ENCODE data around the gene KCNH8. TPM values are rescaled to one million over a fixed set of nuclear protein-coding genes. Genes with fewer than 3 reads are reported as not detected.

KCNH8 gene
- total RNA-seq, 3 donors from 2014 or later = under 0.01 to 4.4 (median 1.3) TPM

DNA sequence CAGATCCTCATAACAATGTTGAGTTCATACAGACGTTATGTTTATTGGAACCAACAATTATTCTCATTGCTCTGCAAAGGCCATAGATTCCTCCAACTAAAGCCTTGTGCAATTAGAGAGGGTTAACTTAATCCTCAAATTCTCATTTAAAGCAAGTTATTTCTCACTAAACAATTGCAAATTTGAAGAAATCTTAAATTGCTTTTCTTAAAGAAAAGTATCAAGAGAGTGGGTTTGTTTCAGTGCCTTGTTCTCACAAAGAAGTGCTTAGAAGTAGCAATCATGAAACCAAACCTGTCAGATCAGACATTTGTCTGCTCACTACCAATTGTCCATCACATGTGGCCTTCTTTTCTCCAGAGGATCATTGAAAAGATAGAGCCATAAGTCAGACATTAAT, 124.8 kb downstream of the KCNH8 start:
- DNase-seq (ENCODE audit: low spot score in 2 of 2) = no peak
- no peaks in the 10 kb centered on the region for H3K27me3 ChIP-seq
- no peak for TF ChIP-seq POLR2A (IDR thresholded peaks at IDR 0.05)
- no peak for TF ChIP-seq POLR2AphosphoS5 (IDR thresholded peaks at IDR 0.05)
- TF ChIP-seq, protein P1, sequence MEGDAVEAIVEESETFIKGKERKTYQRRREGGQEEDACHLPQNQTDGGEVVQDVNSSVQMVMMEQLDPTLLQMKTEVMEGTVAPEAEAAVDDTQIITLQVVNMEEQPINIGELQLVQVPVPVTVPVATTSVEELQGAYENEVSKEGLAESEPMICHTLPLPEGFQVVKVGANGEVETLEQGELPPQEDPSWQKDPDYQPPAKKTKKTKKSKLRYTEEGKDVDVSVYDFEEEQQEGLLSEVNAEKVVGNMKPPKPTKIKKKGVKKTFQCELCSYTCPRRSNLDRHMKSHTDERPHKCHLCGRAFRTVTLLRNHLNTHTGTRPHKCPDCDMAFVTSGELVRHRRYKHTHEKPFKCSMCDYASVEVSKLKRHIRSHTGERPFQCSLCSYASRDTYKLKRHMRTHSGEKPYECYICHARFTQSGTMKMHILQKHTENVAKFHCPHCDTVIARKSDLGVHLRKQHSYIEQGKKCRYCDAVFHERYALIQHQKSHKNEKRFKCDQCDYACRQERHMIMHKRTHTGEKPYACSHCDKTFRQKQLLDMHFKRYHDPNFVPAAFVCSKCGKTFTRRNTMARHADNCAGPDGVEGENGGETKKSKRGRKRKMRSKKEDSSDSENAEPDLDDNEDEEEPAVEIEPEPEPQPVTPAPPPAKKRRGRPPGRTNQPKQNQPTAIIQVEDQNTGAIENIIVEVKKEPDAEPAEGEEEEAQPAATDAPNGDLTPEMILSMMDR (IDR thresholded peaks at IDR 0.05) = no peak
- no peak overlapping the region for H3K27ac ChIP-seq
- no peak overlapping the region for H3K4me3 ChIP-seq
- H3K36me3 ChIP-seq = no peaks in the 10 kb centered on the region
- H3K4me1 ChIP-seq = no peaks in the 10 kb centered on the region
- intact Hi-C loops (cut with DNase I; ENCODE audit: low total_unique reads) = no loop called here
- H3K9me3 ChIP-seq = no peaks in the 10 kb centered on the region

DNA sequence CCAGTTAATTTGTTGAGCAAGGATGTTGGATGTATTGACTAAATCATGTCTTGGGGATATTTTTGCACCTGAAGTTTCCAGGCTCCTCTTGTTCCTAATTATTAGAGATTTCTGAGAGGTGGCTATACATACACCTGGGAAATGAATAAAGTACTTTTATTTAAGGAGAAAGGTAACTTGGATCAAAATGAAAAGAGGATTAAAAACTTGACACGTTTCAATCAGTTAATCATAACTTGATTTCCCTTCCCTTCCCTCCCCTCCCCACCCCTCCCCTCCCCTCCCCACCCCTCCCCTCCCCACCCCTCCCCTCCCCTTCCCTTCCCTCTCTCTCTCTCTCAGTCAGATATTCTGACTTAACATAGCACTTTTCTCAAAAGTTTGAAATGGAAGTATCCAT, 126.3 kb downstream of the KCNH8 start:
- intact Hi-C loops (cut with DNase I; ENCODE audit: low total_unique reads) = no loop called here
- no peak overlapping the region for H3K4me3 ChIP-seq
- H3K27me3 ChIP-seq = no peaks in the 10 kb centered on the region
- H3K9me3 ChIP-seq = no peaks in the 10 kb centered on the region
- no peaks in the 10 kb centered on the region for H3K36me3 ChIP-seq
- no peak for DNase-seq (ENCODE audit: low spot score in 2 of 2)
- TF ChIP-seq, protein P1 (IDR thresholded peaks at IDR 0.05) = no peak
- no peak for TF ChIP-seq POLR2A (IDR thresholded peaks at IDR 0.05)
- TF ChIP-seq POLR2AphosphoS5 (IDR thresholded peaks at IDR 0.05) = no peak
- no peaks in the 10 kb centered on the region for H3K4me1 ChIP-seq
- no peak overlapping the region for H3K27ac ChIP-seq

DNA sequence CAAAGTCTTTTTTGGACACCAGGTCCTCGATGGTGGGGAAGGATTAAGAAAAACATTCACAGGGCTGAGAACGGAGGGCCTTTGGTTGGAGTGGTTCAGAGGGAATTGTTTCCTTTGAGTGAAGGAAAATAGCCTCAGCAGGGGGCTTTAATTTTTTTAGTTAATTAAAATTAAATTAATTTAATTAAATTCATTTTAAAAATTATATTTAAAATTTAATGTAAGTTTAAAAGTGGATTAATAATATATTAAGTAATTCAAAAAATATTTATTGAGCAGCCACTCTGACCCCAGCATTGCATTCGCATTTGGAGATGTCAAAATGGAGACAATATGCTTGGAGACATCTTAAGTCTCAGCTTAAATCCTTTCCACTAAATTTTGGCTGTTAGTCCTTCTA, 136.7 kb downstream of the KCNH8 start:
- Histone ChIP-seq H3K27ac (no peak overlapping the region), H3K36me3 (no peaks in the 10 kb centered on the region), H3K4me3 (no peak overlapping the region), H3K27me3 (no peaks in the 10 kb centered on the region), H3K4me1 (no peaks in the 10 kb centered on the region), H3K9me3 (no peaks in the 10 kb centered on the region)
- intact Hi-C loops (cut with DNase I; ENCODE audit: low total_unique reads) = no loop called here
- no peak for DNase-seq (ENCODE audit: low spot score in 2 of 2)
- TF ChIP-seq POLR2AphosphoS5 (IDR thresholded peaks at IDR 0.05) (no peak), POLR2A (IDR thresholded peaks at IDR 0.05) (no peak)
- TF ChIP-seq, protein P1 (IDR thresholded peaks at IDR 0.05) = no peak

DNA sequence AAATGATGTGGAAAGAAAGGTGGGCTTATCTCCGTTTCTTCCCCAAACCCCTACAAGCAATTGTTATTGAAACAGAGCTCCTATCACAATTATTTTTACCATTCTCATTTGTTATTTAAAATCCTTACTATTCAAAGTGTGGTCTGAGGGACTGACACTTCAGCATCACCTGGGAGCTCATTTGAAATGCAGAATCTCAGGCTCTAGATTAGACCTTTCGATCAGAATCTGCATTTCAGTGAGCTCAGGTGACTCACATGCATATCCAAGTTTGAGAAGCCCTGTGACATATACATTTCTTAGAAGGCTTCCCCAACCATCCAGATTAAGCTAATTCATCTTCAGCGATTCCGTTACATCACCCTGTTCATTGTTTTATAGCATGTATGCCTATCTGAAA, 145.0 kb downstream of the KCNH8 start:
- H3K4me3 ChIP-seq = no peak overlapping the region
- no peaks in the 10 kb centered on the region for H3K4me1 ChIP-seq
- no peak for DNase-seq (ENCODE audit: low spot score in 2 of 2)
- H3K27me3 ChIP-seq = no peaks in the 10 kb centered on the region
- TF ChIP-seq POLR2AphosphoS5 (IDR thresholded peaks at IDR 0.05) (no peak), POLR2A (IDR thresholded peaks at IDR 0.05) (no peak)
- TF ChIP-seq, protein P1 (IDR thresholded peaks at IDR 0.05) = no peak
- intact Hi-C loops (cut with DNase I; ENCODE audit: low total_unique reads) = loop anchor here (2.0 kb wide), 1 partner anchor 40 kb away; no protein-coding TSS in a partner anchor
- H3K27ac ChIP-seq = no peak overlapping the region
- H3K36me3 ChIP-seq = no peaks in the 10 kb centered on the region
- no peaks in the 10 kb centered on the region for H3K9me3 ChIP-seq

DNA sequence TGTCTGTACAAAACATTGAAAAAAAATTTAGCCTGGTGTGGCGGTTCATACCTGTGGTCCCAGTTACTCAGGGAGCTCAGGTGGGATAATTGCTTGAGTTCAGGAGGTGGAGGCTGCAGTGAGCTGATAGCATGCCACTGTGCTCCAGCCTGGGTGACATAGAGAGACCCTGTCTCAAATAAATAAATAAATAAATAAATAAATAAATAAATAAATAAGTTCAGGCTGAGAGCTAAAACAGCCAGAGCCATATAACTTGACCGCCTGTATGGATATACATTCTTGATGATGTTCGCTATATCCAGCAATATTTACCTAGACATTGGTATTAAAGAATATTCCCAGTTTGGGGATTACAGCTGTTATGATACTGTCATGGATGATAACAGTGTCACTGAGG, 146.9 kb downstream of the KCNH8 start:
- no peaks in the 10 kb centered on the region for H3K36me3 ChIP-seq
- intact Hi-C loops (cut with DNase I; ENCODE audit: low total_unique reads) = no loop called here
- H3K9me3 ChIP-seq = no peaks in the 10 kb centered on the region
- no peaks in the 10 kb centered on the region for H3K27me3 ChIP-seq
- no peak overlapping the region for H3K27ac ChIP-seq
- DNase-seq (ENCODE audit: low spot score in 2 of 2) = no peak
- H3K4me3 ChIP-seq = no peak overlapping the region
- H3K4me1 ChIP-seq = no peaks in the 10 kb centered on the region
- TF ChIP-seq, protein P1 (IDR thresholded peaks at IDR 0.05) = no peak
- TF ChIP-seq POLR2A (IDR thresholded peaks at IDR 0.05) (no peak), POLR2AphosphoS5 (IDR thresholded peaks at IDR 0.05) (no peak)
